ENCODE measurements around the gene WIF1. TPM values are rescaled to one million over a fixed set of nuclear protein-coding genes. Genes with fewer than 3 reads are reported as not detected.

Gene WIF1
- total RNA-seq, 1 donor from 2014 or later: 27.3 TPM

- no peaks in the 10 kb centered on the region for H3K27me3 ChIP-seq
- peak overlapping the region; percentile 59 for H3K27ac ChIP-seq
- peaks cover 7% of the 10 kb centered on the region for H3K4me1 ChIP-seq
- TF ChIP-seq POLR2A (IDR thresholded peaks at IDR 0.05) (no peak), POLR2AphosphoS5 (IDR thresholded peaks at IDR 0.05; ENCODE audit: insufficient read depth in 1 of 2, low read depth in 1 of 2) (peak in 1 of 2 donors; percentile 33)
- H3K4me3 ChIP-seq: no peak overlapping the region
- no peaks in the 10 kb centered on the region for H3K9me3 ChIP-seq
- no peak for DNase-seq (ENCODE audit: extremely low spot score in 2 of 2)
- intact Hi-C loops (cut with DNase I): no loop called here
- H3K36me3 ChIP-seq: no peaks in the 10 kb centered on the region
Observed at GRCh38 chr12:65014504-65015271, 106.4 kb downstream of the WIF1 start.

- Histone ChIP-seq H3K9me3 (no peaks in the 10 kb centered on the region), H3K27ac (no peak overlapping the region), H3K27me3 (no peaks in the 10 kb centered on the region), H3K4me1 (peaks cover 7% of the 10 kb centered on the region), H3K36me3 (no peaks in the 10 kb centered on the region), H3K4me3 (no peak overlapping the region)
- intact Hi-C loops (cut with DNase I): no loop called here
- peak in 1 of 2 donors; percentile 89 for TF ChIP-seq POLR2AphosphoS5 (IDR thresholded peaks at IDR 0.05; ENCODE audit: insufficient read depth in 1 of 2, low read depth in 1 of 2)
- TF ChIP-seq POLR2A (IDR thresholded peaks at IDR 0.05): no peak
- no peak for TF ChIP-seq CTCF (IDR thresholded peaks at IDR 0.05)
- no peak for DNase-seq (ENCODE audit: extremely low spot score in 2 of 2)
Observed at GRCh38 chr12:65010437-65010836, 110.7 kb downstream of the WIF1 start.

- no peak for DNase-seq (ENCODE audit: extremely low spot score in 2 of 2)
- TF ChIP-seq POLR2AphosphoS5 (IDR thresholded peaks at IDR 0.05; ENCODE audit: insufficient read depth in 1 of 2, low read depth in 1 of 2) (no peak), CTCF (IDR thresholded peaks at IDR 0.05) (no peak), POLR2A (IDR thresholded peaks at IDR 0.05) (no peak)
- intact Hi-C loops (cut with DNase I): no loop called here
Observed at GRCh38 chr12:65005716-65006115, 115.4 kb downstream of the WIF1 start.

GRCh38 chr12:65004270-65004669 is 116.8 kb downstream of the WIF1 start:
- H3K27ac ChIP-seq: no peak overlapping the region

More at GRCh38 chr12:65005716-65006115, 115.4 kb downstream of the WIF1 start:
- H3K27ac ChIP-seq: no peak overlapping the region
- H3K4me3 ChIP-seq: no peak overlapping the region
- peaks cover 3% of the 10 kb centered on the region for H3K4me1 ChIP-seq
- no peaks in the 10 kb centered on the region for H3K36me3 ChIP-seq
- no peaks in the 10 kb centered on the region for H3K27me3 ChIP-seq
- no peaks in the 10 kb centered on the region for H3K9me3 ChIP-seq

More at GRCh38 chr12:65004270-65004669, 116.8 kb downstream of the WIF1 start:
- Histone ChIP-seq H3K4me3 (no peak overlapping the region), H3K9me3 (no peaks in the 10 kb centered on the region), H3K27me3 (no peaks in the 10 kb centered on the region), H3K36me3 (no peaks in the 10 kb centered on the region), H3K4me1 (no peaks in the 10 kb centered on the region)
- peak in 1 of 2 donors; percentile 82 for TF ChIP-seq POLR2AphosphoS5 (IDR thresholded peaks at IDR 0.05; ENCODE audit: insufficient read depth in 1 of 2, low read depth in 1 of 2)
- TF ChIP-seq POLR2A (IDR thresholded peaks at IDR 0.05): no peak
- intact Hi-C loops (cut with DNase I): no loop called here
- DNase-seq (ENCODE audit: extremely low spot score in 2 of 2): no peak

Small RNA genes lying within 50 kb of the gene (small RNA-seq; reads per million reads assigned to genes)
- not detected for gene RNU6-166P

Other genes with a start within 250 kb of the WIF1 start
- 35.8 TPM for gene LEMD3, start 48.3 kb upstream of the WIF1 start, total RNA-seq
- 52.5 TPM for gene MSRB3, start 157.4 kb upstream of the WIF1 start, total RNA-seq